GM19240 (cell line): ENCODE measurements around the gene DDHD1.

ENCODE experiments used
- DNase-seq: peaks from one replicate; pipeline ENCODE4 v3.0.0; 2011; ENCODE audit warnings: low spot score; ENCODE audit not compliant: insufficient read length

DDHD1 gene

DNA sequence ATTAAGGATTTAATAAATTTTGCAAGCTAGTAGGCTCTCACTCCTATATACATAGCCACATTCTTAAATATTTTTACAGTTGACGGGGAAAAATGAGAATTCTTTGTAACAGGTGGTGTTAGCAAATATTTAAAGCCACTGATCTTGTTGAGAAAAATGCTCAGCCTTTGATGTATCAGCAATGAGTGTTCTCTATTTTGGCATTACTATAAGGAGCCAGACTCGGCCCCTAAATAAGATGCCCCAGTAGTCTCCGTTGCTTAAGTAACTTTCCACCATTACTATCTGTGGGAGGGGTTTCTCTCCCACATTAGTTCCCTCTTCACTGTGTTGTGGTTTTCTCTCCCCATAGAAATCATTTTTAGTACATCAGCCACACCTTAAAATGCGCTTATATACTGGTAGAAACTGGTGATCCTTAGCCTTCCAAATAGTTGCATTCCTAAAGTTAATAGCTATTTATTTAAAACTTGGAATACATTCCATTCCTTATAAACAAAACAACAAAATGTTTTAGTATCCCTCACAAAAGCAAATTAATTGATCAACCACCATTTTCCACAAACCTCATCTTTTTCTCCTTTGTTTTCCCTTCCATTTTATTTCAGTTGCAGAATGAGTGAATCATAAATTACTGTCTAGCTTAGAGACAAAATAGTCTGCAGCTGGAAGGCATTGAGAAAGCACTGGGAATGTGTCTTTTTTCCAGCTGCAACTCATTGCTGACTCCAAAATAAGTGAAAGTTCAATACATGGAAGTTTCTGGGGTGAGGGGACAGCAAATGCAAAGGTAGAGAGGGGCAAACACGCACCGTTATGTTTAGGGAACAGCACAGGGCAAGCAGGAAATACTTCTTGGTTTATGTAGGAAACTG, 117.5 kb downstream of the DDHD1 start:
- DNase-seq, result no peak

DNA sequence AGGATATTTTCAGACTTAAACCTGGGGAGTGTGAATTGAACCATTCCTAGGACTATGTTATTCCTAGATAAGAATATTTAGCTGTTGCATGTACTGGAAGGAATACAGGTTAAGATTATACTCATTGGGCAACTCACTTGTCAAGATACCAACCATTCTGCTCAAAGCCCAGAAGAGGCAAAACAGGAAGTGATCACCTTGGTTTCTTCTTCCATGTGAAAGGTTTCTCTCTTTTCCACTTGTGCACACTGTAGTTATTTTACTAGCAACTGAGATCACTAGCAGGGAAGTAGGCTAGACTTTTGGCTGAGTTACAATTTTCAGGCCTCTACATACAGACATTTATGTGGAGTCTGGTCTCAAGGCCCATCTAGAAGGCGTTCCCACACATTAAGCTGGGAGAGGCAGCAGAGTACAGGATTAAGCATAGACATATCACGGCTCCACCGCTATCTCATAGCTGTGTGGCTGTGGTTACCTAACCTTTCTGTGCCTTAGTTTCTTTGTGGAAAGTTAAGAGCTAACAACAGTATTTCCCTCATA, 118.4 kb downstream of the DDHD1 start:
- DNase-seq, result no peak

DNA sequence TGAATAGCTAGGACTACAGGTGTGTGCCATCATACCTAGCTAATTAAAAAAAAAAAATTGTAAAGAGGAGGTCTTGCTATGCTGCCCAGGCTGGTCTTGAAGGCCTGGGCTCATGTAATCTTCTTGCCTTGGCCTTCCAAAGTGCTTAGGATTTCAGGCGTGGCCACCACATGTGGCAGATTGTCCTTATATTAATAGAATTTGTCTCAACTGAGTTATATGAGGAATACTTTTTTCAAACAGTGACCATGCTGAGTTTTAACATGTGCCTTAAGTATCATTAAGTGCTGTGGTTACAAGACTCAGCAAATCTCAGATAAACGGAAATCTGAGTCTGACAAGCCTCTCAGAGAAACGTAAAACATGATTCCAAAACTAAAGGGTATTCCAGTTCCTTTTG, 119.1 kb downstream of the DDHD1 start:
- no peak for DNase-seq

DNA sequence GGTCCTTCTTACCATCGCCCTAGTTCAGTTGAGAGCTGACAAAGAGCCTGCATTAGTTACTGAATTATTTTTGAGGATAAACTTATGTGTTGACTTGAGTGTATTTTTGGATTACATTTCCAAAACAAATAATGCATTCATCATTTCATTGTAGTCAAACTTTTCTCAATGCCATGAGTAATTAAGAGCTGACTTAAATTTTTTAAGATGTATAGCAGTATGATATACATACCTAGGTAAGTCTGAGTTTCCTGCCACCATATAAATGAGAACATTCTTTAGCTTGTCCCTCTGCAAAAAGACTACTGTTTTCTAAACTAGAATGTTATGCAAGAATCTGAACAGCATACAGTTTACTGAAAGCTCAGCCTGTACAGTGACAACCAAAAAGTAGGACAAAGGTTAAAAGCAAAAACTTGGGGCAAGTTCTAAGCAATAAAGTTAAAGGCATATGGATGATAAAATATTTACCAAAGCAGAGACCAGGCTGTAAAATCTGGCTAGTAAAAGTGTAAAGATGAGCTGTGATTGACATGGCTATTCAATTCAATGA, 120.2 kb downstream of the DDHD1 start:
- DNase-seq, result no peak

DNA sequence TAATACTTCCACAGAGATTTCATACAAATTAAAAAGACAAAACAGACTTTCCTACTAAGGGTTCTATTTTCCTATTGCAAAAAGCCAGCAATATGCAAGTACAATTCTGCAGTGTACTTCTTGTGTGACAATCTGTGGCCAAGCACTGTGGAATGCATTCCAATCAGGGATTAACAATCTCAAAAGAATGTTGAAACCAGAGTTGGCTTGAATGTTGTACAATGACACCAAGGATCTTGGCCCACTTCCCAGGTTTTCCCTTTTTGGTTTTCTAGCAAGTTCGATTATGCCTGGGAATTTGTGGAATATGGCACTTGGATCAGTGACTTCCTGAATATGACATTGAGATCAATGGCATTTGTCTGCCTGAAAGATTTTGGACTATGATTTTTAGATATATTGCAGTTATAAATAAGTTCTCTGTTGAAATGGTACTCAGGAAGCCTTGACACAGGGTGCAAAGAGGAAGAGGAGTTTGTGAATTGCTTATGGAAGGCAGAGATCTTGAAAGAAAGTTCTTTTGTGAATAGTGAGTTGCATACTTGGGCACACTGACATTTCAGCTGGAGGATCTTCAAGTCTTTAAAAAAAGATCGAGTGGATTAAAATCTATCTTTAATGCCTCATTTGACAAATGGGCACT, 120.8 kb downstream of the DDHD1 start:
- no peak for DNase-seq

DNA sequence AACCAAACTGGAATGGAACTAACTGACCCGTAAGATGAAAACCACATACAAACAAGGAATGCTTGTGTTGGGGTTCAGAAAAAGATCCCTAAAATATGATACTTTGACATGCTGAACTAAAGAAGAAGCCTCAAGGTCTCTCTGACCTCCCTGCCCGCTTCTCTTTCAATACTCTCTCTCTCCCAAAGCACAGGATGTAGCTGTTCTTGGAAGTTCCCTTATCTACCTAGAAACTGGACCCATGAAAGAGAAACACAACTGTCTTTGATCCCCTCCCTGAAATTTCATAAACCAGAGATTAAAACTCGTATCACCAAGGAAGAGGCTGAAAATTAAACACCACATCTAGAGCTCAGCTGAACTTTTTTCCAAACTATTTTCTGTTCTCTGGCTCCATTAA, 125.6 kb downstream of the DDHD1 start:
- DNase-seq, result no peak

DNA sequence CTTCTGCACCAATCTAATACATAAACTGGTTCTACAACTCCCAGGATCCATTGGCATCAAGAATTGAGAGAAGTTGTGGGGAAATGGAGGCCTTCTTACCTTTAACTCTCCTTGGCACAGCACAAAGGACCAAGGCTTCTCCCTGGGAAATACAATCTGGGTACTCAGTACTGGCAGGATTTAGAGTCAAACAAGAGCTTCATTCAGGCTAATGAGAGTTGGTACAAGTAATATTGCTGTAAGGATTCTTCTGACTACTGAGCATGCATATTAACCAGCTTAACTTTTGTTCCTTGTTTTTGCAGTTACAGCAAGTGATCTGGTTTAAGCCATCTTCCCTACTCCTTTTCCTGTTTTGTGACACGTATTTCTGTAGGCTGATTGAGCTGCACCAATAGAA, 126.1 kb downstream of the DDHD1 start:
- no peak for DNase-seq

DNA sequence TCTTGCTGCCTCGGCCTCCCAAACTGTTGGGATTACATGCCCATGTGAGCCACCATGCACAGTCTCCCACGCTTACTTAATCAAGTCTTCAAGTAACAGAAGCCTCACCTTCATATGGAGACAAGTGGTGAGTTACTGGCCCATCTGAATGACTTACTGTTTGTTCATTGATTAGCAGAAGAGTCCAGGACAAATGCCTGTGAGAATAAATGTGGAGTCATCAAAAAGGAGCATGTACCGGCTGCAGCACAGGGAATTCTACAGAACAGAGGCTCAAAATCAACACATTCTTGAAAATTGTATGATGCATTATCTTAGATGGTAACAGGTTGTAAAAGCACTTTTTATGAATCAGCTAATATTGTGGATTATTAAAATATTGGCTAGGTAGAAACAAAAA, 129.8 kb downstream of the DDHD1 start:
- no peak for DNase-seq

DNA sequence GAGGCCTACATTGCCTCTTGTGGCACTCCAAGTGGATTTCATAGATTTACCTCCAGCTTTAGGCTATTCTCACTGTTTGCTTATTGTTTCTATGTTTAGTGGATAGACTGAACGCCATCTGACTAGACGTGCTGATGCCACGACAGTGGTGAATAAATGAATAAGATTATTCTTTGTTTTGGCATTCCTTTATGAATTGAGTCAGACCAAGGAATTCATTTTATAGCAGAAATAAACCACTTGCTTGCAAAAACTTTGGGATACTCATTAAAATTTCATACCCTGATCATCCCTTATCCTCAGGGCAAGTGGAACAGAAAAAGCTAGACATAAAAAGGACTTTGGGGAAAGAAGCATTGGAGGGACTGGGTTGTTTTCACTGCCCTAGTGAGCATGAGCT, 130.5 kb downstream of the DDHD1 start:
- no peak for DNase-seq

DNA sequence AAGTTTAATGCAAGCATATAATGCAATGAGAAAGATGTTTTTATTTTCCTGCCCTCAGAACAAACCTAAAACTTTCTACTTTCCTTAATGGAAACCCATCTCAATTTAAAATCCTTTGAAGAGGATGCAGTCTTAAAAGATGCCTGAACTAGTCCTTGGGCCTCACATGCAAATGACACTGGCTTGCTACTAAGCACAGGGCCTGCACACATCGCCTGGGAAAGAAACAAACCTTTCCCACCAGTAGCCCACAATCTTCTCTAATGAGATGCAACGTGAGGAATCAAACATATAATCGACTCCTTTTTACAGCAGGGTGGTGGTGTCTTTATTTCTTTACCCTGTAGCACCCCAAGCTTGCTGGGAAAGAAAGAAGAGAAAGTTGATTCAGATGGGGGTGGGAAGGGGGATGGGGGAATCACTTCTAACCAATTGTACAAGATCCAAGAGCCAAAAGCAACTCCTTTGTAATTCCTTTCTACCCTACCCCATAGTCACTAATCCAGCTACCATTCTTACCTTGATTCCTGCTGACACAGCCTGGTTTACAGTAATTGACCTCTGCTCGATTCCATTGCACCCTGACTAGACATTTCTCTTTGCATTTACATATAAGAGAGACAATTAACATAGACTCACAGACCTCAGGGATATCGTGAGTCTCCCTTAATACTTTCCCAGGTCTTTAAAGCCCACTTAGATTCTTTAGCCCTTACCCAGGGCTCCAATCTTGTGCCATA, 132.8 kb downstream of the DDHD1 start:
- DNase-seq, result no peak

DNA sequence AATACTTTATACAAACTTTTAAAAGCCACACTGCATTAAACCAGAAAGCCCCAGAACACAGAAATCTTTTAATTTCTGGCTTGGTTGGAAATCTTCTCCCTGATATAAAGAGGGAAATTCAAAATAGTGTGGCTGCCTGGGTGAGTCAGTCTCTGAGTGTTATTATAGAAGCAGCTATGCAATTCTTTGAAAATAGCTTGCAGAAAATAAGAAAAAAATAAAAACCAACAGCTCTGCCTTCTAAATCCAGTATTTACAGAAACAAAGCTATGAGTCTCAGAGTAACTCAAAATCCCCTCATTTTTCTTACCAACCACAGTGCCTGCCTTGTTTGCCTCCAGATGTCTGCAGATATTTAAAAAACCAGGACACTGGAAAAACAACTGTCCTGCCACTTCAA, 133.7 kb downstream of the DDHD1 start:
- no peak for DNase-seq

DNA sequence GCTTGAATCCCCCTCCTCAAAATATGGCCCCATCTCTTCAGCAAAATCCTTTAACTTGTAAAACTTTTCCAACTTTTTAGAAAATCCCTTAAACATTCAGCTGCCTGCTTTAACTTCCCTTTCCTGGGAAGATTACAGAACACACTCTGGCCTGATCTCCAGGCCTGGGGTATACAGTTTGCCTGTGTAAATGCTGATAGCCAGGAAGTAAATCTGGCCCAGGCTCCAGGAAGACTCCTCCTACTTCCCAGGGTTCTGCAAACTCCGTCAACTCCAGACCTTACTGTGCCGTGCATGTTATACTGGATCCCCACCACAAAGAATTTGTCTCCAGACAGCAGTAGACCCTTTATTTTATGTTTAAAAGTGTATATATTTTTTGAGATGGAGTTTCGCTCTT, 135.3 kb downstream of the DDHD1 start:
- DNase-seq, result no peak

DNA sequence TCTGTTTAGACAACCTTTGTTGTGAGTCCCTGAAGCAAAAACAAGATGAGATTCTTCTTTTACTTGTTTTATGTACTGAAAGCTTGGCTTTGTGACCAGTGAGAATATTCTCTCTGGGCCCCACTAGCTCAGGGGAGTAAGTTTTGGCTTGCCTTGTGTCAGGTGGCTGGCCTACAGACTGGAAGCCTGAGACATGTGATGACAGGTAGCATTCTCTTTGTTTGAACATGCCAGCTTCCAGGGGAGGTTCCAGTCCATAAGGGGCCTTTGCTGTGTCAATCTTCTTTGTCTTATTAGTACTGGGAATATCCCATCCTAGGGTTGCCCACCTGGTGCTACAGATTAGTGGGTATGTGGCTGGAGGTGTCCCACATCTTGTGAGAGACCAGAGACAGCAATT, 136.2 kb downstream of the DDHD1 start:
- DNase-seq, result no peak

DNA sequence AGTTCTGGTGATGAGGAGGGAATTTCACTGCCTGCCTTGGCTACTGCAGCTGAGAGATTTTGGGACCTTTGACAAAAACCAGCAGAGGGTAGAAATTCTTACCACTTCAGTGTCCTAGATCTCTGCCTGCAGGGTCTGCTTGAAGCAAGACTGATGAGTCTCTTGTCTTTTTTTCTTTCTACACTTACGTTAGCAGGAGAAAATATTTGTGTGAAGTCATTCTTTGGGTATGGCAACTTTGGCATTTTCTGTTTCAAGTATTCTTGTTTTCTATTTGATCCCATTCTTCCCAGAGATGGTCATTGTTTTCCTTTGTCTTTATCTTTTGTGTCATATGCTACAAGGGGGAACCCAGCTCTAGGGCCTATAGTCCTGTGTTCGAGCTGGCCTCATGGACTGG, 136.6 kb downstream of the DDHD1 start:
- no peak for DNase-seq

DNA sequence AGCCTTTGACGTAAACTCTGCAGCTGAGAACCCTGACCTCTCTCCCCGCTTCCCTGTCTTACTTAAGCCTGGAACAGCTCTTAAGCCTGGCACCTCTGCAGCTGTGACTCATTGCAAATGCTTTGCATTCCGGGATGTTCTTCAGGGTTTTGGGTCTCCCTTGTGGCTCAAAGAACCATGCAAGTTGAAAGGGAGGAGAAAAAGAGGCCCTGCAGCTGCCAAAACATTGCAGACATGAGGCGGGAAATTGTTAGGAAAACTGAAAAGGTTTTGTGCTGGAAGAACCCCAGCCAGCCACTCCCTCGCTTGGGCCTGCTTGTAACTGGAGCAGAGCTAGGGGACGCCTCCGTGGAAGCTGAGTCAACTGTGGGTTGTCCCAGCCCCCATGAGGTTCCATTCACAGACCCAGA, 142.1 kb downstream of the DDHD1 start:
- no peak for DNase-seq

DNA sequence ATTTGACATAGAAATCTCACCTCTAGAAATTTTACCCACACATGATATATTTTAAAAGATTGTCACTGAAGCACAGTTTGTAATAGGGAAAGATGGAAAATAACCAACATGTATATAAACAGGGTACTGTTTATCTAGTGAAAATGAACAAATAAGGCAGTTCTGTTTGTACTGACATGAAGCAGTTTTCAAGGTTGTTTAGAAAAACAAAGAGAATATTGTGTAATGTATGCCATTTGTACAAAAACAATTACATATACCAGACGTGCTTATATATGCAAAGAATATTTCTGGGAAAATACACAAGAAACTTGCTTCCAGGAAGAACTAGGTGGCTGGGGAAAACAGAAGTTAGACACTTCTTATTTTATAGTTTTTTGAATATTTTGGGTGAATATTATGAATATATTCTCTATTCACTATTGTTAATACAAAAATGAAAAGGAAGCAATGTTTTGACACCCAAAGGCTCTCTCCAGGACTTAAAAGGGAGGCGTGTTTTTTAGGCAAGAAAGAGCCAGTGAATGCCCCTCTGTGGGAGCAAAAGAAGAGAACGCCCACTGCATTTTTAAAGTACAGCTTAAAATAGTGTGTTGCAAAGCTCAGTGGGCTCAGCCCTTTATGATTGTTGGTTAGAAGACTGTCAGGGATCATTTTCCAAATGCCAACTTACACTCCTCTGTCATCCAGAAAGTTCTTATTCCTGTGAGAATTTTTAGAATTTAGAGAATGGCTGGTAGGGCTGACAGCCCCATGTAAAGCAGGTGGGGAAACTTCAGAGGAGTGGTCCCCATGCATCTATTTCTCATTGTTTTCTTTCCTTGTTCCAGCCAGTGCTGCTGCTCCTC, 142.7 kb downstream of the DDHD1 start:
- no peak for DNase-seq

DNA sequence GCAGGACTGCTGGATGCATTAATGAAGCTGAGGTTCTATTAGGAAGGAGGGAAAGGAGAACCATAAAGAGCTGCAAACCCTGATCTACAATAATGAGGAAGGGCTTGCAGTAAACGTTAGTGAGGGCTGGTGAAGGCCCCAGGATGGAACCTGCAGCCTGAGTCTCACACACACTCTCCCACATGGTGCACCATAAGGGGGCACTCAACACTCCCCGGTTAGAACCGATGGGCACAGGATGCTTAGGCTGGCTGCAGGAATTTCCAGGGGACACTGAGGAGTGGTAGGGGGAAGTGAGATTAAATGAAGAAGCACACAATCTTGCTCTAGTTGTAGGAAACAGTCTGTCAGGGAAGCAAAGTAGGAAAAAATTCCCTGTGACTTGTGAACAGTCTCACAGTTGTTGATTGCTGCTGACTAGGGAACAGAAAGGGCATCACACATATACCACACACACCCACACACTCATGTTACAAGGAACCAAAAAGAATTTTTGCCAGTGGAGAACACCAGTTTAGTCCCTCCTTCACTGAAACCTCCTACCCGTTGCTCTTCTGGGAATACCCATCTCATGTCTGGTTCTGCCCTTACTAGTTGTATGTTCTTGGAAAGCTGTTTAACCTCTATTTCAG, 146.1 kb downstream of the DDHD1 start:
- no peak for DNase-seq

DNA sequence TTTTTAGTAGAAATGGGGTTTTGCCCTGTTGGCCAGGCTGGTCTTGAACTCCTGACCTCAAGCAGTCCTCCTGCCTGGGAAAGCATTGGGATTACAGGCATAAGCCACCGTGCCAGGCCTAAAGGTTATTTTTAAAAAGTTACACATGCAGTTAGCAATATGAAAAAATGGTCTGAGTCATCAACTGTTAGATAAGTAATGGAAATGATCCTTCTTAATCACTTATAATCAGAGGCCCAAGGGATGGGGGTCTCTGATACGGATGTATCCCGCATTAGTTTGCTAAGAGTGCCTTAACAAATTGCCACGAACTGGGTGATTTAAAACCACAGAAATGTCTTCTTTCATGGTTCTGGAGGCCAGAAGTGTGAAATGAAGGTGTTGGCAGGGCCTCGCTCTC, 148.1 kb downstream of the DDHD1 start:
- DNase-seq, result no peak

DNA sequence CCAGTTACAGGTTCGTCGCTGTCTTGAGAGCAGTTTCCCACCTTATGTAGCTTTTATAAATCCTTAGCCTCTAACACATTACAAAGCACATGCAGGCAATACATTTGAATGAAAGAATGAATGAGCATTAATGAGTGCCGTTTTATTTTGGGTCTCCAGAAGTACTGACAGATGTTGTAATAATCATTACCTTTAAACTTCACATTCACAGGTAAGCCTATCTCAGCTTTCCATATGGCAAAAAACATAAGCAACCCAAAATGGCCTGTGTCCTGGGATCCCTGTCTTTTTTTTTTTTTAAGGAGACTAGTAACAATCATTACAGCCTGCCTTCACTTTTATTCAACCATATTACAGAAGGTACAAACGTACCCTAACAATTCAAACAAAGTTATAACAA, 149.3 kb downstream of the DDHD1 start:
- no peak for DNase-seq

DNA sequence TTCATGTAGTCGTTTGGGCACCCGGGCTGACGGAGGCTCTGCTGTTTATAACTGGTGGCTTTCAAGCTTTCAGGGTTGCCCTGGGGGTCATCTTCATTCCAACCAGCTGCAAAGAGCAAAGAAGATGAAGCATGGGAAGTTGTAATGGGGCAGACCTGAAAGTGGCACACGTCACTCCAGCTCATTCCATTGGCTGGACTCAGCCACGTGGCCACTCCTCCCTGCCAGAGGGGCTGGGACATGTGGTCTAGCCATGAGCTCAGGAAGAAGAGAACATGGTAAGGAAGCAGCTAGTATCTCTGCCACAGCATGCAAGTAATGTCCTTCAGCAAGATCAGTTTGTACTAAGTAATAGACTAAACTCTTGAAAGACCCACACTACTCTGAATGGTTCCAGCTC, 150.5 kb downstream of the DDHD1 start:
- DNase-seq, result no peak
